ENCODE measurements around the gene PCDHA8.
"Not testable (repeated sequence)": the region's sequence is repeated elsewhere in the genome, so short reads cannot be mapped to it uniquely, and the experiment has no call there.

Gene PCDHA8, protein sequence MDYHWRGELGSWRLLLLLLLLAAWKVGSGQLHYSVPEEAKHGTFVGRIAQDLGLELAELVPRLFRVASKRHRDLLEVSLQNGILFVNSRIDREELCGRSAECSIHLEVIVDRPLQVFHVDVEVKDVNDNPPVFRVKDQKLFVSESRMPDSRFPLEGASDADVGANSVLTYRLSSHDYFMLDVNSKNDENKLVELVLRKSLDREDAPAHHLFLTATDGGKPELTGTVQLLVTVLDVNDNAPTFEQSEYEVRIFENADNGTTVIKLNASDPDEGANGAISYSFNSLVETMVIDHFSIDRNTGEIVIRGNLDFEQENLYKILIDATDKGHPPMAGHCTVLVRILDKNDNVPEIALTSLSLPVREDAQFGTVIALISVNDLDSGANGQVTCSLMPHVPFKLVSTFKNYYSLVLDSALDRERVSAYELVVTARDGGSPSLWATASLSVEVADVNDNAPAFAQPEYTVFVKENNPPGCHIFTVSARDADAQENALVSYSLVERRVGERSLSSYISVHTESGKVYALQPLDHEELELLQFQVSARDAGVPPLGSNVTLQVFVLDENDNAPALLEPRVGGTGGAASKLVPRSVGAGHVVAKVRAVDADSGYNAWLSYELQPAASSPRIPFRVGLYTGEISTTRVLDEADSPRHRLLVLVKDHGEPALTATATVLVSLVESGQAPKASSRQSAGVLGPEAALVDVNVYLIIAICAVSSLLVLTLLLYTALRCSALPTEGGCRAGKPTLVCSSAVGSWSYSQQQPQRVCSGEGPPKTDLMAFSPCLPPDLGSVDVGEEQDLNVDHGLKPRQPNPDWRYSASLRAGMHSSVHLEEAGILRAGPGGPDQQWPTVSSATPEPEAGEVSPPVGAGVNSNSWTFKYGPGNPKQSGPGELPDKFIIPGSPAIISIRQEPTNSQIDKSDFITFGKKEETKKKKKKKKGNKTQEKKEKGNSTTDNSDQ

DNA sequence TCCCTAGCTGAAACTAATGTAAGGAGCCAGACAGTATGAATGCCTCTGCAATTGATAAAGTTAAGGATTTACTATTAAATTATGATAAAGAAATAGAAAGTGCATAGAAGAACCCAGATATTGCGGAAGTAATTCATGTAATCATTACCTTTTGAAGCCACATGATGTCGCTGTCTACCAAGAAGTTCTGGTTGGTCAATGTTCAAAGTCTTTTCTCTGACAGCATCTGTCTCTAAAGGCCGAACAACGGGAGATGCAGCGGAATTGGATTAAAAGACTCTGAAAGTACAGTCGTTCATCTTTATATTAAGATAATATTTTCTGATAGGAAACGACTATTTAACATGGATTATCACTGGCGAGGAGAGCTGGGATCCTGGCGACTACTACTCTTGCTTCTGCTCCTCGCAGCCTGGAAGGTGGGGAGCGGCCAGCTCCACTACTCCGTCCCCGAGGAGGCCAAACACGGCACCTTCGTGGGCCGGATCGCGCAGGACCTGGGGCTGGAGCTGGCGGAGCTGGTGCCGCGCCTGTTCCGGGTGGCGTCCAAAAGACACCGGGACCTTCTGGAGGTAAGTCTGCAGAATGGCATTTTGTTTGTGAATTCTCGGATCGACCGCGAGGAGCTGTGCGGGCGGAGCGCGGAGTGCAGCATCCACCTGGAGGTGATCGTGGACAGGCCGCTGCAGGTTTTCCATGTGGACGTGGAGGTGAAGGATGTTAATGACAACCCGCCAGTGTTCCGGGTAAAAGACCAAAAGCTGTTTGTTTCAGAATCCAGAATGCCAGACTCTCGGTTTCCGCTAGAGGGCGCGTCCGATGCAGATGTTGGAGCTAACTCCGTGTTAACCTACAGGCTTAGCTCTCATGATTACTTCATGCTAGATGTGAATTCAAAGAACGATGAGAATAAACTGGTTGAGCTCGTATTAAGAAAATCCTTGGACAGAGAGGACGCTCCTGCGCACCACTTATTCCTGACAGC is at the start of gene PCDHA8:
Gene PCDHA8 (plus strand): TSS at position 210 of the 985 bp plus-strand sequence. CDS start 135 bp downstream, at position 345.
- no peak for DNase-seq

DNA sequence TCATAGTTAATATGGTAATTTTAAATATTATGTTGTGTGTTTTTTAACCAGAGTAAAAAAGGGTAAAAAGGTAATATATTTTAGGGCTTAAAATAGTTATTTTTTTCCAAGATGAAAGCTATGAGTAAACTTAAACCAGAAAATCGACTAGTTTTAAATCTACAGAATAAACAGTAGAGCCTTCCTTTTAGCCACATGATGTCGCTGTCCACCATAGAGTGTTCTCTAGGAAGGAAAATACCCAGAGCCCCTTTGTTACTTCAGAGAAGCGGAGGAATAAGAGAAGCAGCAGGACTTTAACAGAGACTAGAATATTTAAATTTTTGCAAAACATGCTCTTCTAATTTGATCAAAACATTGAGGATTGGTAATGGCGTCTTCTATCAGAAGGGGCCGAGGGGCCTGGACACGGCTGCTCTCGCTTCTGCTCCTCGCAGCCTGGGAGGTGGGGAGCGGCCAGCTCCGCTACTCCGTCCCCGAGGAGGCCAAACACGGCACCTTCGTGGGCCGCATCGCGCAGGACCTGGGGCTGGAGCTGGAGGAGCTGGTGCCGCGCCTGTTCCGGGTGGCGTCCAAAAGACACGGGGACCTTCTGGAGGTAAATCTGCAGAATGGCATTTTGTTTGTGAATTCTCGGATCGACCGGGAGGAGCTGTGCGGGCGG is 46.3 kb upstream of the PCDHA8 start, which contains the start of gene PCDHA2:
Gene PCDHA2 (plus strand): TSS at position 258 of the 664 bp plus-strand sequence.
- peak; percentile 56 for DNase-seq

DNA sequence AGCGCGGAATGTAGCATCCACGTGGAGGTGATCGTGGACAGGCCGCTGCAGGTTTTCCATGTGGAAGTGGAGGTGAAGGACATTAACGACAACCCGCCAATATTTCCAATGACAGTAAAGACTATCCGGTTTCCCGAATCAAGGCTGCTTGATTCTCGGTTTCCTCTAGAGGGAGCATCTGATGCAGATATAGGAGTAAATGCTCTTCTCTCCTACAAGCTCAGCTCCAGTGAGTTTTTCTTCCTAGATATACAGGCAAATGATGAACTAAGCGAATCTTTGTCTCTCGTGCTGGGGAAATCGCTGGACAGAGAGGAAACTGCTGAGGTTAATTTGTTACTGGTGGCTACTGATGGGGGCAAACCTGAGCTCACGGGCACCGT is 45.7 kb upstream of the PCDHA8 start:
- DNase-seq = peak; percentile 62

DNA sequence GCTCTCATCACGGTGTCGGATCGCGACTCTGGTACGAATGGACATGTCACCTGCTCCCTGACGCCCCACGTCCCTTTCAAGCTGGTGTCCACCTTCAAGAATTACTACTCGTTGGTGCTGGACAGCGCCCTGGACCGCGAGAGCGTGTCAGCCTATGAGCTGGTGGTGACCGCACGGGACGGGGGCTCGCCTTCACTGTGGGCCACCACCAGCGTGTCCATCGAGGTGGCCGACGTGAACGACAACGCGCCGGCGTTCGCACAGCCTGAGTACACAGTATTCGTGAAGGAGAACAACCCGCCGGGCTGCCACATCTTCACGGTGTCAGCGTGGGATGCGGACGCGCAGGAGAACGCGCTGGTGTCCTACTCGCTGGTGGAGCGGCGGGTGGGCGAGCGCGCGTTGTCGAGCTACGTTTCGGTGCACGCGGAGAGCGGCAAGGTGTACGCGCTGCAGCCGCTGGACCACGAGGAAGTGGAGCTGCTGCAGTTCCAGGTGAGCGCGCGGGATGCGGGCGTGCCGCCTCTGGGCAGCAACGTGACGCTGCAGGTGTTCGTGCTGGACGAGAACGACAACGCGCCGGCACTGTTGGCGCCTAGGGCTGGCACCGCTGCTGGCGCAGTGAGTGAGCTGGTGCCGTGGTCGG is 44.8 kb upstream of the PCDHA8 start:
- DNase-seq = not testable (repeated sequence)

DNA sequence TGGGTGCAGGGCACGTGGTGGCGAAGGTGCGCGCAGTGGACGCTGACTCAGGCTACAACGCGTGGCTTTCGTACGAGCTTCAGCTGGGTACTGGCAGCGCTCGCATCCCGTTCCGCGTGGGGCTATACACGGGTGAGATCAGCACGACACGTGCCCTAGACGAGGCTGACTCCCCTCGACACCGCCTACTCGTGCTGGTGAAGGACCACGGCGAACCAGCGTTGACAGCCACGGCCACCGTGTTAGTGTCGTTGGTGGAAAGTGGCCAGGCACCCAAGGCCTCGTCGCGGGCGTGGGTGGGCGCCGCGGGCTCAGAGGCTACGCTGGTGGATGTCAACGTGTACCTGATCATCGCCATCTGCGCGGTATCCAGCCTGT is 44.3 kb upstream of the PCDHA8 start:
- DNase-seq = no peak

DNA sequence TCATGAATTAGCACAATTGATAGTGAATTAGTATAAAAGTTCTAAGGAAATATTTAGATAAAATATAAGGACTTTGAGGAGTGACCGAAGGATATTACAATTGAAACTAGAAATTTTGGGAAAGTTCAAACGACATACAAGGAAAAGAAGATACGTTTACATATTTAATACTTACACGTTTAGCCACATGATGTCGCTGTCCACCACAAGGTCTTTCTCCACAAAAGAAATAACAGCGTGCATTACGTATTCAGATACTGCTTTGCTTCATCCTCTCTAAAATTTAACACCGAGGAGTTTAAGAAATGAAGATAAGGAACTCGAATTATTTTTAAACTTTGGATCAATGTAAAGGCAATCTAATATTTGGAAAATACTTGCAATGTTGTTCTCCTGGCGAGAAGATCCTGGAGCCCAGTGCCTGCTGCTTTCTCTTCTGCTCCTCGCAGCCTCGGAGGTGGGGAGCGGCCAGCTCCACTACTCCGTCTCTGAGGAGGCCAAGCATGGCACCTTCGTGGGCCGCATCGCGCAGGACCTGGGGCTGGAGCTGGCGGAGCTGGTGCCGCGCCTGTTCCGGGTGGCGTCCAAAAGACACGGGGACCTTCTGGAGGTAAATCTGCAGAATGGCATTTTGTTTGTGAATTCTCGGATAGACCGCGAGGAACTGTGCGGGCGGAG is 40.0 kb upstream of the PCDHA8 start, which contains the start of gene PCDHA3:
Gene PCDHA3 (plus strand): TSS at position 242 of the 678 bp plus-strand sequence.
- no peak for DNase-seq

DNA sequence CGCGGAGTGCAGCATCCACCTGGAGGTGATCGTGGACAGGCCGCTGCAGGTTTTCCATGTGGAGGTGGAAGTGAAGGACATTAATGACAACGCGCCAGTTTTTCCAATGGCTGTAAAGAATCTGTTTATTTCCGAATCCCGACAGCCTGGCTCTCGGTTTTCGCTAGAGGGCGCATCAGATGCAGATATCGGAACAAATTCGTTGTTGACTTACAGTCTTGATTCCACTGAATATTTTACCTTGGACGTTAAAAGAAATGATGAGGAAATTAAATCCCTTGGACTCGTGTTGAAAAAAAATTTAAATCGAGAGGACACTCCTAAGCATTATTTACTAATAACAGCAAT is 39.5 kb upstream of the PCDHA8 start:
- DNase-seq = no peak

DNA sequence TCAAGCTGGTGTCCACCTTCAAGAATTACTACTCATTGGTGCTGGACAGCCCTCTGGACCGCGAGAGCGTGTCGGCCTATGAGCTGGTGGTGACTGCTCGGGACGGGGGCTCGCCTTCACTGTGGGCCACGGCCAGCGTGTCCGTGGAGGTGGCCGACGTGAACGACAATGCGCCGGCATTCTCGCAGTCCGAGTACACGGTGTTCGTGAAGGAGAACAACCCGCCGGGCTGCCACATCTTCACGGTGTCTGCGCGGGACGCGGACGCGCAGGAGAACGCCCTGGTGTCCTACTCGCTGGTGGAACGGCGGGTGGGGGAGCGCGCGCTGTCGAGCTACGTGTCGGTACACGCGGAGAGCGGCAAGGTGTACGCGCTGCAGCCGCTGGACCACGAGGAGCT is 38.6 kb upstream of the PCDHA8 start:
- DNase-seq = not testable (repeated sequence)

DNA sequence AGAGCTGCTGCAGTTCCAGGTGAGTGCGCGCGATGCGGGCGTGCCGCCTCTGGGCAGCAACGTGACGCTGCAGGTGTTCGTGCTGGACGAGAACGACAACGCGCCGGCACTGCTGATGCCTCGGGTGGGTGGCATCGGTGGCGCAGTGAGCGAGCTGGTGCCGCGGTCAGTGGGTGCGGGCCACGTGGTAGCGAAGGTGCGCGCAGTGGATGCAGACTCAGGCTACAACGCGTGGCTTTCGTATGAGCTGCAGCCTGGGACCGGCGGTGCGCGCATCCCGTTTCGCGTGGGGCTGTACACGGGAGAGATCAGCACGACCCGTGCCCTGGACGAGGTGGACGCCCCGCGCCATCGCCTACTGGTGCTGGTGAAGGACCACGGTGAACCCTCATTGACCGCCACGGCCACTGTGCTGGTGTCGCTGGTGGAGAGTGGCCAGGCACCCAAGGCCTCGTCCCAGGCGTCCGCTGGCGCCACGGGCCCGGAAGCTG is 38.2 kb upstream of the PCDHA8 start:
- no peak for DNase-seq

DNA sequence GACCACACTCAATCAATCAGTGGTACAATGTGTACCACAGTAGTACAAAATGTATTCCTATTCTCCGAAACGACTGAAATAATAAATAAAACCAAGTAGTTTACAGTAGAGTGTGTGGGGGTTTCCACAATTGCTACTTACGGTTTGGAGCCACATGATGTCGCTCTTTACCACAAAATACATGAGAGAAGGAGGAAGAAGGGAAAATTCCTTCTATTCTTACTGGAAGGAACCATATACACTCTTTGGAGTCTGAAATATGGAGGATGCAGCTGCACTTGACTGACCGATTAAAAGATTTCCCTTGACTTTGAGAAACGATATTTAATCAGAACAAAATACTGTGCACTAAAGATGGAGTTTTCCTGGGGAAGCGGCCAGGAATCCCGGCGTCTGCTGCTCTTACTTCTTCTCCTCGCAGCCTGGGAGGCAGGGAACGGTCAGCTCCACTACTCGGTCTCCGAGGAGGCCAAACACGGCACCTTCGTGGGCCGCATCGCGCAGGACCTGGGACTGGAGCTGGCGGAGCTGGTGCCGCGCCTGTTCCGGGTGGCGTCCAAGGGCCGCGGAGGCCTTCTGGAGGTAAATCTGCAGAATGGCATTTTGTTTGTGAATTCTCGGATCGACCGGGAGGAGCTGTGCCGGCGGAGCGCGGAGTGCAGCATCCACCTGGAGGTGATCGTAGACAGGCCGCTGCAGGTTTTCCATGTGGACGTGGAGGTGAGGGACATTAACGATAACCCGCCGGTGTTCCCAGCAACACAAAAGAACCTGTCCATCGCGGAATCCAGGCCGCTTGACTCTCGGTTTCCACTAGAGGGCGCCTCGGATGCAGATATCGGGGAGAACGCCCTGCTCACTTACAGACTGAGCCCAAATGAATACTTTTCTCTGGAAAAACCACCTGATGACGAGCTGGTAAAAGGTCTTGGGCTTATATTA is 33.9 kb upstream of the PCDHA8 start, which contains the start of gene PCDHA4:
Gene PCDHA4 (plus strand): TSS at position 235 of the 942 bp plus-strand sequence.
- peak; percentile 87 for DNase-seq

DNA sequence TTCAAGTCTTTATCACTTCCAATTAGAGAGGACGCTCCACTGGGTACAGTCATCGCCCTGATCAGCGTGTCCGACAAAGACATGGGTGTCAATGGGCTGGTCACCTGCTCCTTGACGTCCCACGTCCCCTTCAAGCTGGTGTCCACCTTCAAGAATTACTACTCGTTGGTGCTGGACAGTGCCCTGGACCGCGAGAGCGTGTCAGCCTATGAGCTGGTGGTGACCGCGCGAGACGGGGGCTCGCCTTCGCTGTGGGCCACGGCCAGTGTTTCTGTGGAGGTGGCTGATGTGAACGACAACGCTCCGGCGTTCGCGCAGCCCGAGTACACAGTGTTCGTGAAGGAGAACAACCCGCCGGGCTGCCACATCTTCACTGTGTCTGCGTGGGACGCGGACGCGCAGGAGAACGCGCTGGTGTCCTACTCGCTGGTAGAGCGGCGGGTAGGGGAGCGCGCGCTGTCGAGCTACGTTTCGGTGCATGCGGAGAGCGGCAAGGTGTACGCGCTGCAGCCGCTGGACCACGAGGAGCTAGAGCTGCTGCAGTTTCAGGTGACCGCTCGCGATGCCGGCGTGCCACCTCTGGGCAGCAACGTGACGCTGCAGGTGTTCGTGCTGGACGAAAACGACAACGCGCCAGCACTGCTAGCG is 32.6 kb upstream of the PCDHA8 start:
- DNase-seq = not testable (repeated sequence)

DNA sequence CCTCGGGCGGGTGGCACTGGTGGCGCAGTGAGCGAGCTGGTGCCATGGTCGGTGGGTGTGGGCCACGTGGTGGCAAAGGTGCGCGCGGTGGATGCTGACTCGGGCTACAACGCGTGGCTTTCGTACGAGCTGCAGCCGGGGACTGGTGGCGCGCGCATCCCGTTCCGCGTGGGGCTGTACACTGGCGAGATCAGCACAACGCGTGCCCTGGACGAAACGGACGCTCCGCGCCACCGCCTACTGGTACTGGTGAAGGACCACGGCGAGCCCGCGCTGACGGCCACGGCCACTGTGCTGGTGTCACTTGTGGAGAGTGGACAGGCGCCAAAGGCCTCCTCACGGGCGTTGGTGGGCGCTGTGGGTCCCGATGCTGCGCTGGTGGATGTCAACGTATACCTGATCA is 32.1 kb upstream of the PCDHA8 start:
- DNase-seq = no peak

DNA sequence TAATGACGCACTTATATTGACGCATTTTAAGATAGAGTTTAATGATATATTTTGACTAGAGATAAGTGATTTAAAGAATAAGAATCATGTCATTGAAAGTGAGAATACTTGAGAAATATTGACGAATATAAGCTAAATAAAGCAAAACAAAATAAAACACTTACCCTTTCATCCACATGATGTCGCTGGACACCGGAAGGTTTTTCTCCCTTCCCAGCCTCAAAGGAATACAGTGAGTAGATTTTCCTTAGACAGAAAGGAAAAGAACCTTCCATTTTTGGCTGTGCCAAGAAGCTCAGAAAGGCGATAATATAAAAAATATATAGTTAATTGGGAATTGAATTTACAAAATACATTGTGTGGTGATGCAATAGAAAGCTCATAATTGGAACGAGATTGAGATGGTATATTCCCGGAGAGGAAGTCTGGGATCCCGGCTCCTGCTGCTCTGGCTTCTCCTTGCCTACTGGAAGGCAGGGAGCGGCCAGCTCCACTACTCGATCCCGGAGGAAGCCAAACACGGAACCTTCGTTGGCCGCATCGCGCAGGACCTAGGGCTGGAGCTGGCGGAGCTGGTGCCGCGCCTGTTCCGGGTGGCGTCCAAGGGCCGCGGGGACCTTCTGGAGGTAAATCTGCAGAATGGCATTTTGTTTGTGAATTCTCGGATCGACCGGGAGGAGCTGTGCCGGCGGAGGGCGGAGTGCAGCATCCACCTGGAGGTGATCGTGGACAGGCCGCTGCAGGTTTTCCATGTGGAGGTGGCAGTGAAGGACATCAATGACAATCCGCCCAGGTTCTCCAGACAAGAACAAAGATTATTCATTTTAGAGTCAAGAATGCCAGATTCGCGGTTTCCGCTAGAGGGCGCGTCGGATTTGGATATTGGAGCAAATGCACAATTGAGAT is 19.4 kb upstream of the PCDHA8 start, which contains the start of gene PCDHA5:
Gene PCDHA5 (plus strand): TSS at position 239 of the 906 bp plus-strand sequence.
- no peak for DNase-seq

DNA sequence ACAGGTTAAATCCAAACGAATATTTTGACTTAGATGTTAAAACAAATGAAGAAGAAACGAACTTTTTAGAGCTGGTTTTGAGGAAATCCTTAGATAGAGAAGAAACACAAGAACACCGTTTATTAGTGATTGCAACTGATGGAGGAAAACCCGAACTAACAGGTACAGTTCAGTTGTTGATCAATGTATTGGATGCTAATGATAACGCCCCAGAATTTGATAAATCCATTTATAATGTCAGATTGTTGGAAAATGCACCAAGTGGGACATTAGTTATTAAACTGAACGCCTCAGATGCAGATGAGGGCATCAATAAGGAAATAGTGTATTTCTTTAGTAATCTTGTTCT is 18.7 kb upstream of the PCDHA8 start:
- no peak for DNase-seq

DNA sequence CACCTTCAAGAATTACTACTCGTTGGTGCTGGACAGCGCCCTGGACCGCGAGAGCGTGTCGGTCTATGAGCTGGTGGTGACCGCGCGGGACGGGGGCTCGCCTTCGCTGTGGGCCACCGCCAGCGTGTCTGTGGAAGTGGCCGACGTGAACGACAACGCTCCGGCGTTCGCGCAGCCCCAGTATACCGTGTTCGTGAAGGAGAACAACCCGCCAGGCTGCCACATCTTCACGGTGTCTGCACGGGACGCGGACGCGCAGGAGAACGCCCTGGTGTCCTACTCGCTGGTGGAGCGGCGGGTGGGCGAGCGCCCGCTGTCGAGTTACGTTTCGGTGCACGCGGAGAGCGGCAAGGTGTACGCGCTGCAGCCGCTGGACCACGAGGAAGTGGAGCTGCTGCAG is 18.0 kb upstream of the PCDHA8 start:
- DNase-seq = not testable (repeated sequence)

DNA sequence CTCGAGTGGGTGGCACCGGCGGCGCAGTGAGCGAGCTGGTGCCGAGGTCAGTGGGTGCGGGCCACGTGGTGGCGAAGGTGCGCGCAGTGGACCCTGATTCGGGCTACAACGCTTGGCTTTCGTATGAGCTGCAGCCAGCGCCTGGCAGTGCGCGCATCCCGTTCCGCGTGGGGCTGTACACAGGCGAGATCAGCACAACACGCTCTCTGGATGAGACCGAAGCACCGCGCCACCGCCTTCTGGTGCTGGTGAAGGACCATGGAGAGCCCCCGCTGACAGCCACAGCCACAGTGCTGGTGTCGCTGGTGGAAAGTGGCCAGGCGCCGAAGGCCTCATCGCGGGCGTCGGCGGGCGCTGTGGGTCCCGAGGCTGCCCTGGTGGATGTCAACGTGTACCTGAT is 17.5 kb upstream of the PCDHA8 start:
- DNase-seq = no peak

DNA sequence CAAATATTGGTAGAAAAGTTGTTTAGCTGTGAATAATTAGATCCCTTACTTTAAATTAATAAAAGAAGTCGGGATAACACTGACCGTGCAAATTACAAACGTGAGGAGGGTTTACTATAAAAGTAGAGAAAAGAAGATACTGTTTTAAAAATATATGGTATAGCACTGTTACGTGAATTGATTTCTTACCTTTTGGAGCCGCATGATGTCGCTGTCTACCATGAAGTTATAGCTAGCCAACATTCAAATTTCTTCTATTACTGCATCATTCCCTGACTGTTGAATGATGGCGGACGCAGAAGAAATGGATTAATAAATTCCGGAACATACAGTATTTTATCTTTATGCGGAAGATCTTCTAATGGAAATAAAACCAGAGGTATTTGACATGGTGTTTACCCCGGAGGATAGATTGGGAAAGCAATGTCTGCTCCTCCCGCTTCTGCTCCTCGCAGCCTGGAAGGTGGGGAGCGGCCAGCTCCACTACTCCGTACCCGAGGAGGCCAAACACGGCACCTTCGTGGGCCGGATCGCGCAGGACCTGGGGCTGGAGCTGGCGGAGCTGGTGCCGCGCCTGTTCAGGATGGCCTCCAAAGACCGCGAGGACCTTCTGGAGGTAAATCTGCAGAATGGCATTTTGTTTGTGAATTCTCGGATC is 13.2 kb upstream of the PCDHA8 start, which contains the start of gene PCDHA6:
Gene PCDHA6 (plus strand): TSS at position 257 of the 658 bp plus-strand sequence. CDS start 132 bp downstream, at position 389.
- no peak for DNase-seq

Data from islet precursor cell (in vitro differentiated cells).